GM19099 (cell line): Measurements from ENCODE around the gene KRT78.

Experiments
- POLR2A ChIP-seq: IDR thresholded peaks from 3 replicates; pipeline ENCODE4 v1.6.1; 2011; ENCODE audit warnings: low read depth; ENCODE audit not compliant: insufficient read length; ENCODE audit errors: extremely low read depth

The KRT78 gene

DNA sequence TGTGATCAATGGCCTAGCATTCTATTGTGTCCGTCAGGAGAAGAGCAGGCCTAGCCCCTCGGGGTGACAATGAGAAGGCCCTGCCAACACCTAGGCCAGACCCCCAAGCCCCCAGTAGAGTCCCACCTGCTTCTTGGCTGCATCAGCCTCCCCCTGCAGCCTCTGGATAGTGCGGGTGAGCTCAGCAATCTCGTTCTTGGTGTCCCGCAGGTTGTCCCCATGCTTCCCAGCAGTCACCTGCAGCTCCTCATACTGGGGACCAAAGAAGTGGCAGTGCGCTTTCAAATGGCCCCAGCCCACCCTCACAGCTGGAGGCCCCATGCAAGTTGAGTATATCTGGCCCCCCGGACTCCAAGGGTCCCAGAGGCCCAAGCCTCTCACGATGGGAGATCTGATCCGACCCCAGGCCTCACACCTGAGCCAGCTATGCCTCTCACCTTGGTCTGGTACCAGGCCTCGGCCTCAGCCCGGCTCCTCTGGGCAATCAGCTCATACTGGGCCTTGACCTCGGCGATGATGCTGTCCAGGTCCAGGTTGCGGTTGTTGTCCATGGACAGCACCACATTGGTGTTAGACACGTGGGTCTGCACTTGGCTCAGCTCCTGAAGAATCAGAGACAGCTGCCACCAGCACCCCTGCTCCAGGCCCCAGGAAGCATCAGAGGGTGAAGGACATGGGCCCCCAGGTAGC, 24.9 kb downstream of the KRT78 start:
- TF ChIP-seq POLR2A, result no peak

DNA sequence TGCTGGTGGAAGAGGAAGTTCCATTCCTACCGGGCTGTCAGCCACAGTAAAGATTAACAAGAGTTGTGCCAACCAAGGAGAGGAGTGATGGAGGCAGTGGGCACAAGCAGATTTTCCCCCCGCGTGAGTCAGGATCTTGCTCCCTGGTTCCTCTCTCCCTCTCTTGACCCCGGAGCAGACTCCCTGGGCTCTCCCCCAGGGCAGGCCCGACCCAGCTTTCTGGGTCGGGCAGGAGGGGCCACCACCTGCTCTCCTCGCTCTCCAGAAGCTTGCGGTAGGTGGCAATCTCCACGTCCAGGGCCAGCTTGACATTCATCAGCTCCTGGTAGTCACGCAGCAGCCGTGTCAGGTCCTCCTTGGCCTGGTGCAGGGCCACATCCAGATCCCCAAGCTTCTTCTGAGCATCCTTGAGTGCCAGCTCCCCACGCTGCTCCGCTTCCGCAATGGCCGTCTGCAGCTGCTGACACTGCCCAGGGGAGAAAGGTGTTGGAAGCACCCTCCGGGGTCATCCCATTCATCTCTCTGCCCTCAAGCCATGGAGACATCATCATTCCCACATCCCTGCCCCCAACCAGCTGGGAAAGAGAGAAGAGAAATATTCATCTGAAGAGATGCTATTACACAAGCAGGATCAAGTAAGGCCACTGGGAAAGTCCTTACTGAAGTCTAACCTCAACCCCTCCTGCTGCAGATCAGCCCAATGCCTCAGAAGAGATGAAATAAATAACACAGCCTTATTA, 25.9 kb downstream of the KRT78 start:
- no peak for TF ChIP-seq POLR2A

DNA sequence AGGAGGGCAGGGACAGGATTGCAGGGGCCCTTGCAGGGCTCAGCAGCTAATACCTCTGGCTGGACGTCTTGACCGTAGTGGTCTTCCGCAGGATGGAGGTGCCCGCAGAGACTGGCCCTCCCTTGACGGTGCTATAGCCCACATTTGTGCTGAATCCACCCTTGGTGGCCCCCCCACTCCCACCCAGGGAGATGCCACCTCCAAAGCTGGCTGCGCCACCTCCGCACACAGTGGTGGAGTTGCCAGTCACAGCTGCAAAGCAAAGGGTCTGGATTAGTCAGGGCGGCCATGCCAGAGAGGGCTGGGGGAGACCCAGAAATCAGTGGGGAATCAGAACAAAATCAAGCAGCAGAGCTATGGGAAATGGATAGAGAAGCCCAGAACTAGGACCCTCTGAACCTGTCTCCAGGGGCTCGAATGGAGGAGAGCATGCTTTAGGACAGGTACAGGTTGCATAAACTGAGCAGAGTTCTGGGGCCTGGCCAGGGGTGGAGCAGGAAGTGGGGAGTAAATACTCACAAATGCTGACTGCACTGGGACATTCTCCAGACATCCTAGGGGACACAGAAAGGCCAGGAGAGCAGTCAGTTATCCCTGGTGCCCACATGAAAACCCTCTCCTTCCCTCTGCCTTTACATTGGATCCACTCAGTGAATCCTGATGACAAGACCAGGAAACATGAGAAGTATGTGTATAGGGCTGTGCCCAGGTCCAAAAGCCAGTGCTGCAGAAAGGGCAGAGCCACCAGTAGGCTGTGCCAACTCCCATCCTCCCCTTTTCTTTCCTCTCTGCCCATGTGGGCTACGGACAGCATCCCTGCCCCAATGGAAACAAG, 26.8 kb downstream of the KRT78 start:
- TF ChIP-seq POLR2A, result no peak

DNA sequence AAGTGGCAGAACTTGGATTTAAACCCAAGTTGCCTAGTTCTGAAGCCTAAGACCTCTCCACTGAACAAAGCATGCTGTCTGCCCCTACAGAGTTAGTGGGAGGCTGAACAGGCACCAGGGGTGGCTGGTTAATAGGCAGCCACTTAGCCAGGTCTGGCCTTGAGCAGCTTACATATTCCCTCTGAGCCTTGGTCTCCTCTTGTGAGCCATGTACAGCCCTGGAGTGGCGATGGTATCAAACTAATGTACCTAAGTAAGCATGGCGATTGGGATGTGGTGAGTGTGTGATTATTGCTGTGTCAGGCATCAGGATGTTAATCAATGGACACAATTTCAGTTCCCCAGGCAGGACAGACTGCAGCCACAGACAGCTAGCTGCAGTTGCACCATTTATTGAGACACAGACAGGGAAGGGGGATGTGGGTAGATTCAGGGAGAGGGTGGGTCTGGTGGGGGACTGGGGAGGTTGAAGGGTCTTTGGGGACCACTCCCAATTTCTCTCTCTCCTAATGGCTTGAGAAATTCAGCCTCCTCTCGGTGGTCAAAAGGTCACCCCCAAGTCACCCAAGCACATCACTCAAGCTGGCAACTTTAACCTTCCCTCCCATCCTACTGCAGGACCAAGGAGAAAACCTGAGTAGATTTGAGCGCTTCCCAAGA, 27.6 kb downstream of the KRT78 start:
- TF ChIP-seq POLR2A, result no peak

DNA sequence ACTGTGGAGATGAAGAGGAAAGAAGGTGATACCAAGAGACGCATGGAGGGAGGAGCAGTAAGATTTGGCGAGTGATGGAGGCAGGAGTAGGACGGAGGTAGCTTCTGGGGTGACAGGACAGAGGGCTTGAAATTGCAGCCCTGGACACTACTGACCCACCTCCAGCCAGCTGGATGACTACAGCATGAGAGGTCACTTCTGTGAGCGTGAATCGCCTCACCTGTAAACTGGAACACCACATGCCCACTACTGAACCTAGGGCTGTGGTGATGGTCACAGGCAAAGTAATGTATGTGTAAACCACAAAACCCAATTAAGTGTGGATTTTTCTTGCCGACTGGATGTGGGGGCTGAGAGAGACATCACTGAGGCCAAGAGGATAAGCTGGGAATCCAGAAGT, 28.3 kb downstream of the KRT78 start:
- TF ChIP-seq POLR2A, result no peak

DNA sequence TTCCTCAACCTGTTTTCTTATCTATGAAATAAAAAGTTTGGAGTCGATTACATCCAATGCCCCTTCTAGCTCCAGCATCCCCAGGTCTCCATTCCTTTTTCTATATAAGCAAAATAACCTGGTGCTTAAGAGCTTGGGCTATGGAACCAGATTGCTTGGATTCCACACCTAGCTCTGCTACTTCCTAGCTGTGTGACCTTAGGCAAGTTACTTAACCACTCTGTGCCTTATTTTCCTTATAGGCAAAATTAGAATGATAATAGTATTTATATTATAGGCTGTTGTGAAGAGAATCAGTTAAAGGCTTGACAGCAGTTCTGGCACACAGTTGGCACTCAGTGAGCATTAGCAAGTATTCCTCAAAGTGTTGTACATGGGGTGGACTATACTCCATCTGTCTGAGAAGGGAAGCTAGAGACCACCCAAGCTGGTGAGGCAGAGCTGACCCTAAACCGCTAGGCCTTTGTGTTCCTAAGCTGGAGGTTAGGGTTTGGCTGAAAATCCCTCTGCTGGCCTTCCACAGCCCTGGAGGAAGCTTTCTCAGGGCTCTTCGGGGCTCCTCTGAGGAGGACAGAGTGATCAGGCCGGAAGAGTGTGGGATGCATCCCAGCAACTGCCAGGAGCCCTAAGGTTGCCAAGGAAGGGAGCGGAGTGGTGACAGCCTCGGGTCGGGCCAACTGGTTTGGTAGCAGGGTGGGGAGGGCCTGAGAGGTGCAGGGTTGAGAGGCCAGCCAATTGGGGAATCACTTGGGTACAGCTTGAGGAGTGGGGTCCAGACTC, 28.9 kb downstream of the KRT78 start:
- TF ChIP-seq POLR2A, result no peak

DNA sequence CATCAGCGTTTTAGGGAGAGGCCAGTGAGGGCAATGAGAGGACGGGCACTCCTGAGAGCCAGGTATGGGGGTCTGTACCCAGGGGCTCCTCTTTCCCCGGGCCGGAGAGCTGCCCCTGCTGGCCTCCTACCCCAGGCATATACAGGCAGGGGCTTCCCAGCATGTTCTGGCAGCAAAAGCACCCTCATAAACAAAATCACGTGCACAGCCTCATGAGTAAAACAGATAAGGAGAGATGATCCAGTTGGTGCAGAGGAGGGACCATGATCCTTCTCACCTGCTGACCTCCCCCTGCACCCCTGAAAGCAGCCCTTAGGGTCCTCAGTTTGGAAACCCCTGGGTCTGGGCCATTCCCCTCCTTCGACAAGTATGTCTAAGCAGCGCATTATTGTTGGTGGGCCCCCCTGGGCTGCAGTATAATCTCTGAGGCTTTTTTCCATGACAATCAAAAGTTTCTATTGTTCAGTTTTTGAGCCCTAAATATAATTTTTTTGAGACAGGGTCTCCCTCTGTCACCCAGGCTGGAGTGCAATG, 29.8 kb downstream of the KRT78 start:
- no peak for TF ChIP-seq POLR2A

DNA sequence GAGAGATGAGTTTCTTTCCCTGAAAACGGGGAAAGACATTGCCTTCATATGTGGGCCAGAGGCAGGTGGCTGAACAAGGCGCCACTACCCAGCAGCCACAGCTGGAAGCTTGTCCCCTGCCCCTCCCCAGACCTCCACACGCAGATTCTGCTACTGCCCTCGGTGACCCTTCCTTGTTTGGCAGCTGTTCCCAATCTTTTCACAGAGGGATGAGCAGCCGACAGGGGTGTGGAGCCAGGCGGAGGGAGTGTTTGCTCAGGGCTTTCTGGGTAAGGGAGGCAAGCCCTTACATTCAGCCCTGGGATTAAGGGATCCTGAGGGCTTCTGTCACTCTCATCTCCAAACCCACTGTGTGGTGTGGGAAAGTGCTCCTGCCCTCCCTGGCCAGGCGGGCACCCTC, 30.4 kb downstream of the KRT78 start:
- TF ChIP-seq POLR2A, result no peak

DNA sequence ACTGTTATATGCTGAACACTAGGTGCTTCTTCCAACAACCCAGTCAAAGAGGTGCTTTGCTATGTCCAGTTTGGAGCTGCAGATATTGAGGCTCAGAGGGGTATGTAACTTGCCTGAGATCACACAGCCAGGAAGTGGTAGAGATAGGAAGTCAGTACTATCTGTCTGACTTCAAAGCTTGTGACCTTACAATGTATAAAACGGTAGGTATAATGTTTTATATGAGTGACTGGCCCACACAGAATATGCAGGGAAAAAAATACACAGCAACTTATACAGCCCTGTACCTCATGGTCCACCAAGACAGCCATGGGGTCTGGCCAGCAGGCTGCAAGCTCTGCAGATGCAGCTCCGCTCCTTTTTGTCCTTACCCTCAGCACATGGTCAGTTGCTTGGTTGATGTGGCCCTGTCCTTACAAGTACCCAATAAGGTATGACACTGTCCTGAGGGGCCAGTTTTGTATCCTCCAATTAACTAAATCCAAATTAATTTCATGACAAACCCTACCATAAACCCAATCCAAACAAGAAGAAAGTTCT, 31.0 kb downstream of the KRT78 start:
- no peak for TF ChIP-seq POLR2A

DNA sequence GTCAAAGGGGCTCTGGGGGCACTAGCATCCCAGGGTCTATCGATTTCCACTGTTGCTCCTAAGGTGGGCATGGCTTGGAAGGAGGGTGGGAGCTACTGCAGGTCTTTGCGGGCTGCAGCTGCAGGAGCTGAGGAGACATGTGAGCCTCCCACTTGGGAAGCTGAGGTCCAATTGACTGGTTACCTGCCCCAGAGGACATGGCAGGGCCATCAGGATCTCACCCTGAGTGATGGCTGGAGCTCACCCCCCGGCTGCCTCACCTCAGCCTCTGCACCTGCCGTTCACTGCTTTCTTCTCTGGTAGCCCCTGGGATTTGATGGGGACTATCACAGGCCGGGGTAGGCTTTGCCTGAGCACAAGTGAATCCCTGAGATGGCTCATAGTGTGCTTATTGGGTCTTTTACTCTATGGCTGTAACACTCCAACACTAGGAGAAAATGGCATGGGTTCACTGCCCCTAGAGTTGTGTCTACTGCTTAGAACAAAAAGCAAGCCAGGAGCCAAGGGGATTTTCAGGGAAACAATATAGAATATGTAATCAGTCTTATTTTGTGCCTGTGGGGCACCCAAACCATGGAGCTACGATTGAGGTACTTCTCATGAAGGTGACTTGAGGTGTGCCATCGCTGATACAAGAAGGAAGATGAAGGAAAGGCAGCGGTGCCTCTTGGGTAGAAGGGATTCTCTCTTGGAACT, 31.6 kb downstream of the KRT78 start:
- no peak for TF ChIP-seq POLR2A

DNA sequence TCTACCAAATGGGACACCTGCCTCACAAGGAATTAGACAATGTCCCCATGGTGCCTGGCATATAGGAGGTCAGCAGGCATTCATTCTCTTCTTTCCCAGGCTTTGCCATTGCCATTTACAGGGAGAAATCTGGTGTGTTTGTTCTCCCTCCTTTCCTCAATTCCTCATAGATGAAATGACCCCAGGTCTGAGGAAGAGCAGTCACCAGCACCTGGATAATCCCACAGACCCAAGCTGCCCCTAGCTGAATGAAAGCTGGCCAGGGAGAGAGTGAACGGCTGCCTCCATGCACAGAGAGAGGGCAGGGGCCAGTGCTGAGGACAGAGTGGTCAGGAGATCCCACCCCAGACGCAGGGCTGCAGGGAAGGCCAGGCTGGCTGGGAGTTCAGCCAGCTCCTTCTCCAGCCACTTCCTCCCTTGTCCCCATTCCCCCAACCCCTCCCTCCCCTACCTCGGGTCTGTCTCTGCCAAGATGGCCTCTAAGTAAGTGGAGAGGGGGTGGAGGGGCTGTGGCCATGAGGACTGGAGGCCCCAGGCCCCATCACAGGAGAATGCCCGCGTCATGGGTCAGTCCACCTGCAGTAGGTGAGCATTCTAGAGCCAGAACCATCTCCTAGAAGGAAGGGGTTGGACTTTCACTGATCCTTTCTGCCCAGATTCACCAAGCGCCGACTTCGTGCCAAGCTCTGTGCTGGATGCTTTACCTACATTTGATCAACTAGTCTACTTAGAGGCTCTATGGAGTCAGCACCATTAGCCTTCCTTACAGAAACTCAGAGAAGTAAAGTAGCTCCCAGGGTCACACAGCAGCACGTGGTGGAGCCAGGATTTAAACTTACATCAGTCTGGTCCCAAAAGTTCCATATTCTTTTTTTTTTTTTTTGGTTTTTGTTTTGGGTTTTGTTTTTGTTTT, 32.9 kb downstream of the KRT78 start:
- TF ChIP-seq POLR2A, result no peak

DNA sequence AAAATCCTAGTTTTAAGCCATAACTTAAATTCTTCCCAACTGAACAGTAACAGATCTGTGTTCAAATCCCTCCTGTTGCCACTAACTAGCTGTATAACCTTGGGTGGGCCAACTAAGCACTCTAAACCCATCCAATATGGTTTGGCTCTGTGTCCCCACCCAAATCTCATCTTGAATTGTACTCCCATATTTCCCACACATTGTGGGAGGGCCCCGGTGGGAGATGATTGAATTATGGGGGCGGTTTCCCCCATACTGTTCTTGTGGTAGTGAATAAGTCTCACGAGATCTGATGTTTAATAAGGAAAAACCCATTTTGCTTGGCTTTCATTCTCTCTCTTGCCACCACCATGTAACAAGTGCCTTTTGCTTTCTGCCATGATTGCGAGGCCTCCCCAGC, 33.6 kb downstream of the KRT78 start:
- no peak for TF ChIP-seq POLR2A
